ENCODE results near the gene SNX32. TPM values are rescaled to one million over a fixed set of nuclear protein-coding genes. Genes with fewer than 3 reads are reported as not detected.

The SNX32 gene
- polyA plus RNA-seq, 2 of the 4 experiments (the other 2 are of a cell fraction): 0.08 TPM; not detected in 1

- Histone ChIP-seq H3K4me2 (no peak overlapping the region), H3K4me3 (no peak overlapping the region), H3K27ac (no peak overlapping the region), H3K4me1 (peaks cover 23% of the 10 kb centered on the region), H3K9me3 (no peaks in the 10 kb centered on the region)
- POLR2A ChIA-PET: no interaction called here
- ATAC-seq: peak in 1 of 2 experiments; percentile 6; a peak in 3 of 6 replicates
- no peak for FAIRE-seq
- DNase-seq (ENCODE audit: low read depth in 1 of 2, low spot score in 1 of 2): no peak
- TF ChIP-seq MAZ (IDR thresholded peaks at IDR 0.05; ENCODE audit: borderline replicate concordance, low read depth, low read length) (no peak), FOSB (CRISPR knock-in tag; IDR thresholded peaks at IDR 0.05) (no peak), TP53 (CRISPR knock-in tag; IDR thresholded peaks at IDR 0.05) (0 out of 2 replicates have a peak, but pooled peaks have one; percentile 65), CEBPB (IDR thresholded peaks at IDR 0.05) (no peak), POLR2A (IDR thresholded peaks at IDR 0.05; ENCODE audit: low read length) (no peak), CBX8 (IDR thresholded peaks at IDR 0.05) (no peak), RARB (CRISPR knock-in tag; IDR thresholded peaks at IDR 0.05) (peak; percentile 29; the same call in 1 of the 2 replicates), RCOR1 (IDR thresholded peaks at IDR 0.05; ENCODE audit: low read depth, low read length) (no peak), JUN (IDR thresholded peaks at IDR 0.05) (0 out of 5 replicates have a peak, but pooled peaks of 1 of the 2 experiments have one; percentile 20), RNF2 (IDR thresholded peaks at IDR 0.05; ENCODE audit: borderline replicate concordance, low read depth) (no peak), TFCP2L1 (CRISPR knock-in tag; IDR thresholded peaks at IDR 0.05) (peak; percentile 67; the same call in 1 of the 2 replicates), CHD2 (IDR thresholded peaks at IDR 0.05; ENCODE audit: low read length, partially characterized antibody) (no peak), REST (IDR thresholded peaks at IDR 0.05) (no peak), CTCF (IDR thresholded peaks at IDR 0.05) (no peak), RFX5 (IDR thresholded peaks at IDR 0.05) (no peak), KDM5A (IDR thresholded peaks at IDR 0.05) (no peak), ATOH8 (CRISPR knock-in tag; IDR thresholded peaks at IDR 0.05; ENCODE audit: low read depth) (no peak), ZC3H11A (IDR thresholded peaks at IDR 0.05) (no peak)
- TF ChIP-seq, protein P1, sequence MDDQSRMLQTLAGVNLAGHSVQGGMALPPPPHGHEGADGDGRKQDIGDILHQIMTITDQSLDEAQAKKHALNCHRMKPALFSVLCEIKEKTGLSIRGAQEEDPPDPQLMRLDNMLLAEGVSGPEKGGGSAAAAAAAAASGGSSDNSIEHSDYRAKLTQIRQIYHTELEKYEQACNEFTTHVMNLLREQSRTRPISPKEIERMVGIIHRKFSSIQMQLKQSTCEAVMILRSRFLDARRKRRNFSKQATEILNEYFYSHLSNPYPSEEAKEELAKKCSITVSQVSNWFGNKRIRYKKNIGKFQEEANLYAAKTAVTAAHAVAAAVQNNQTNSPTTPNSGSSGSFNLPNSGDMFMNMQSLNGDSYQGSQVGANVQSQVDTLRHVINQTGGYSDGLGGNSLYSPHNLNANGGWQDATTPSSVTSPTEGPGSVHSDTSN (IDR thresholded peaks at IDR 0.05): peak; percentile 5; the same call in 1 of the 2 replicates
- CTCF ChIA-PET: interaction anchor here (0.7 to 7.5 kb wide), 15 partner anchors 8 to 227 kb away, joined by 3 to 45 read pairs (median 7); partner anchors contain the start of genes AP5B1, FIBP, KAT5 and MUS81
- 95% methylated on average over 25 of the region's 33 CpGs for WGBS (ENCODE audit: missing lambda C conversion rate)
Measured at GRCh38 chr11:65852508-65853245, 18.9 kb downstream of the SNX32 start.
